Endometrial microvascular endothelial cells (primary cell): ENCODE data around the gene IQCE. TPM values are rescaled to one million over a fixed set of nuclear protein-coding genes. Genes with fewer than 3 reads are reported as not detected.

Experiments used
- in situ Hi-C: cut with HindIII; loops from 2 replicates; pipeline ENCODE4 v1.10.0; 2017; ENCODE audit warnings: low sequenced_read_pairs, low pct_unique_long_range_greater_than_20kb; ENCODE audit errors: inconsistent ontology term
- total RNA-seq: library from RNA; depleted of rRNA; stranded (reverse); fragments of >200 nt; gene quantifications from one replicate; pipeline ENCODE4 v1.2.3, GENCODE V29; 2015; ENCODE audit errors: inconsistent ontology term

IQCE gene
- total RNA-seq = 17.4 TPM

GRCh38 chr7:2558629-2559282 is at the start of gene IQCE:
Gene IQCE (plus strand): TSS chr7:2558979. CDS start chr7:2559182, 203 bp downstream.
- in situ Hi-C loops = no loop called here

DNA sequence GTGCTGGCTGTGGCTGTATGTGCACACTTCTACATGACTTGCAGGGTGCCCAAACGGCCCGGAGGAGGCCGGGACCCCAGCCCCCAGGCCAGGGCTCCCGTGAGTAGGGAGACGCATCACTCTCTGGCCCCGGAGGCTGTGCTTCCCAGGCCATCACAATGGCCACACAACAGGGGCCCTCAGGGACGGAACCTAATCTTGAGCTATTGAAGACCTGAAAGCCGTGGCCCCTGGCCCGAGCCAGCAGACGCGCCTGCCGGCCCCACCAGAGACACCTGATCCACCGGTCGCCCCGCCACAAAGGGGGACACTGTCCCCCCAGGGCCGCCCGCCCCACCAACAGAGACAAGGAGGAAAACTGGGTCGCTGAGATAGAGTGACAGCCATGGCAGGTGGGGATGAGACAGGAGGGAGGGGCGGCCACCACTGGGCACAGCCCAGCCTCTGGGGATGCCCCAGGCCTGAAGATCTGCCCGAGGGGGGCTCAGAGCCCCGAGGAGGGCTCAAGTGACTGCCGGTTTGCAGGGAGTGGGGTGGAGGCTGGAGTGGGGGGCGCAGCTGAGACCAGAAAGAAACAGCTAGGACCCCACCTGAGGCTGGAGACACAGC is 49.4 kb upstream of the IQCE start:
- in situ Hi-C loops = no loop called here

DNA sequence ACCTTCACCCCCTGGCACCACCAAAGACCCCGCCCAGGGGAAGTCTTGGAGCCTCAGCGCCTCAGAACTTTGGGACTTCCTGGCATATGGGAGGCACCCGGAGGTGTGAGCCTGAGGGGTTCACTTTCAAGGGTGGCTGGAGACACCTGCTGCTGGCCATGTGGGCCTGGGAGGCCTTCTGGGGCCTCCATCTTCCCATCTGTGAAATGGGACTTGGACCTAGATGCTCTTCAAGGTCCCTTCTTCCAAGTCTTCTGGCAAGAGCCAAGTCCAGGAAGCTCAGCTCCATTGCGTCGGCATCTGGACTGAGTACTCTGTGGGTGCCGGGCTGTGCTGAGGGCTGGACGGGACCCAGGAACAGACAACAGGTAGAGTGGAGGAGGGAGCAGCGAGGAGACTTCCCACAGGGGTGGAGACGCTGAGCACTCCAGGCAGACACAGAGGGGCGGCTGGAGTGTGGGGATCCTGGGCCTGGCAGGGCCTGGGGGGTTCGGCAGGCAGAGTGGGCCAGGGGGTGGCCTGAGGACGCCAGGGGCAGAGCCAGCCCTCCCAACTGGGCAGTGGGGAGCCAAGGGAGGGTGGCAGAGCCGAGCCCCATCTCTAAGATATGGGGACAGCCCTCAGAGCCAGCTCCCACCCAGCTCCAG is 48.5 kb upstream of the IQCE start:
- in situ Hi-C loops = no loop called here

DNA sequence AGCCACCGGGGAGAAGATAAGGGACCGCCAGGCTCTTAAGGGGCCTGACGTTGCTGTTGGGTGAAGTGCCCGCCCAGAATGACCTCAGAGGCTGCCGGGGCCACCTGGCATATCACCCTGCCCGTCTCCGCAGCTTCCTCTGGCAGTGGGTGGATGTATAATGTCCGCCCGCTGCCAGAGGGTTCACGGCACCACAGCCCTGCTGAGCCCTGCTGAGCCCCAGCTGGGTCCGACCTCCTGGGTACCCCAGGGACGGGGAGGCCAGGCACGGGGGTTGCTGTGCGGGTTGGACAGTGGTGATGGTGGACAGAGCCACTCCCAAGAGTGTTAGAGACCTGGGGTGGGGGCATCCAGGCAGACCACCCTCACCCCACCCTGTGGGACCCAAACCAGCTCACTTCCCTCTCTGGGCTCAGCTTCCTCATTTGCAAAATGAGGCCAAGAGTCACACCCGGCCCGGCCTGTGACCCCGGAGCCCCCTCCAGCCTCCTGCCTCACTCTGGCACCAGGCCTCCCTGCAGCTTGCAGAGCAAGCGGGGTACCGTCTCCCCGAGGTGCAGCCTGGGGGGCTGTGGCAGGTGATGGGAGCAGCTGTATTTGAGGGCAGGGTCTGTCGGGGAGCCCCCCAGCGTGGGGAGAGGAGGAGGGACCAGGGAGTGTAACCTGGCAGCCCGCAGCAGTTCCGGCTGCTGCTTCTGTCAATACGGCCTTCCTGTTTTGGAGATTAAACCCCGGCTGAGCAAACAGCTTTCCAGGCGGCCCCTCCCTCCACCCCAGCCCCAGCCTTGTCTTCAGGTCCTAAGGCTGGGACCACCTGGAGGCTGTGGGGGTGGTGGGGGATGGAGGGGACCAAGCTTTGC is 47.6 kb upstream of the IQCE start:
- in situ Hi-C loops = no loop called here

GRCh38 chr7:2511769-2512168 is 47.0 kb upstream of the IQCE start:
- in situ Hi-C loops = no loop called here

DNA sequence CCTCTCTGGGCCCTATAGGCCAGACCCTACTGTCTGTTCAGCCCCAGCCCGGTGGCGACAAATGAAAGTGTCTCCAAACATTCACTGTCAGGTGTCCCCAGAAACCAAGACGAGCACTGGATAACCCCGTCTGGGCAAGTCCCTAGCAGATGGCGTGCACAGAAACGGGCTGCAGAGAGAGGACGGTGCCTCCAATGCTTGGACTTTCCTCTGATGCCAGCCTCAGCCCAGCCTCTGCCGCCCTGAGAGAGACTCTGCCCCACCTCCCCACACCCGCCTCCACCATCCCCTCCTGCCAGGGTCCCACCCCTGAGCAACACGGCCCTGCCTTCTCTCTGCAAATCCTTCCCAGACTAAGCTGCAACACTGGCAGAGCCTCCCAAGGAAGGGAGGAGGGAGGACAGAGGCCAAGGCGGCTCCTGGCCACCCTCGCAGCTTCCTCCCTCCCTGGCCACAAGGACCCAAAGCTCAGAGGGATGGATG is 46.6 kb upstream of the IQCE start:
- in situ Hi-C loops = no loop called here

- in situ Hi-C loops = no loop called here
These were observed 46.1 kb upstream of the IQCE start for GRCh38 chr7:2512713-2513112.

DNA sequence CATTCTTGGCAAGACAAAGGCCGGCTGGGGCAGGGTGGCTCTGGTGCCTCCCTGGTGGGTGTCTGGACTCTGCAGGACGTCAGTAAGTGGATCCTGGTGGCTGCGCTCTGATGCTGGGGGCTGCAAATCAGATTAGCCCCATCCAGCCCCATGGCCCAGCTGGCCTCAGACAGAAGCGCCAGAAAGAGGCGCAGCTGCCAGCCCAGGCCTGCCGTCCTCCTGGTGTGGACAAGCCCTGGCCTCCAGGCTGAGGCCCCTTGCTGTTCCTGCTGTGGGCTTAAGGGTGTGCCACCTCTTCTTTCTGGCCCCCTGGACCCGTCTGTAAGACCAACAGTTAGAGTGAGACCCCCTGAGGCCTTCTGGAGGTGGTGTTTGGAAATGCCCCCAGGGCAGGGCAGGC is 45.1 kb upstream of the IQCE start:
- in situ Hi-C loops = no loop called here

- in situ Hi-C loops = no loop called here
These were observed 44.0 kb upstream of the IQCE start for GRCh38 chr7:2514473-2515423.

DNA sequence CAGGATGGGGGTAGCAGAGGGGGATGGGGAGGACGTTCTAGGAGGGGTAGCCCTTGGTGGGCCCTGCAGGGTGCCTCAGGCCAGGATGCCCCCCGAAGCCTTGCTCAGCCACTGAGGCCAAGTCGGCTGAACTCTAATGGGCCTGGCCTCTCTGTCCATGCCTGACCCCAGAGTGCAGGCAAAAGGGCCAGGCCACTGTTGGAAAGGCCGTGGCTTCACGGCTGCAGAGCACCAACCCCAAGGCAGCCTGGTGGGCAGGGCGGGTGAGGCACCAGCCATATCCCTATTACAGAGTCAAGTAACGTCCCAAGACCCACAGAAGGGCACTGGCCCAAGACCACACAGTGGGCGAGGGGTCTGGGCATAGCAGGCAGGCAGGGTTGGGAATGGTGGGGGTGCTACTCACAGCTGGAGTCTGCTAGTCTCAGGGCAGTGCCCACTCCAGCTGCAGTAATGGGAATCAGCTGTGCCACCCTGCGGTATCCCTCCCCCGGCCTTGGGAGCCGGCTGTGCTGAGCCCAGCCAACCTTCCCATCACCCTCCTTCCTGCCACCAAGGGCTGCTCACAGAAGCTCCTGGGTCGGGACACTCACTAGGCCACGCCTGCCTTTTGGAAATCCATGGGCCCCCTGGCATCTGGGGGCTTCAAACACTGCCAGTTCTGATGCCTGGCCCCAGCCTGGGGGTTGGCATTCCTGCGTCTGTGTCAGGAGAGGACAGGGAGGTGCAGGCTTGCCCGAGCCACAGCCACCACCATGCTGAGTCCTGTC is 43.2 kb upstream of the IQCE start:
- in situ Hi-C loops = no loop called here

DNA sequence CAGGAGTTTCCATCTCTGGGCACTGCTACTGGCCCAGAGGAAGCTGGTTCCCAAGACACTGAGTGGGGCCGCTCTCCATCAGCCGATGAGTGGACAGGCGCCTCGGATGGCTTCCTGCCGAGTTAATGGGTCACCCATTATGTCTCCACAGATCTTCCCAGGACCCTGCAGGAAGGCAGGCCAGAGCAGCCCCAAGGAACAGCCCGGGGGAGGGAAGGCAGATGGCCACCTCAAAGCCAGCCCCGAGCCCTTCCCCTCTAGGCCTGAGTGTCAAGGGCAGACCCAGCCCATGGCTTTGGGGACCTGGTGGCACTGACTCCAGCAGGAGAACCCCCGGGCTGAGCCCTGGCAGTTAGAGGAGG is 42.6 kb upstream of the IQCE start:
- in situ Hi-C loops = no loop called here

GRCh38 chr7:2517026-2517425 is 41.8 kb upstream of the IQCE start:
- in situ Hi-C loops = no loop called here

GRCh38 chr7:2517678-2518507 is 40.9 kb upstream of the IQCE start:
- in situ Hi-C loops = no loop called here

DNA sequence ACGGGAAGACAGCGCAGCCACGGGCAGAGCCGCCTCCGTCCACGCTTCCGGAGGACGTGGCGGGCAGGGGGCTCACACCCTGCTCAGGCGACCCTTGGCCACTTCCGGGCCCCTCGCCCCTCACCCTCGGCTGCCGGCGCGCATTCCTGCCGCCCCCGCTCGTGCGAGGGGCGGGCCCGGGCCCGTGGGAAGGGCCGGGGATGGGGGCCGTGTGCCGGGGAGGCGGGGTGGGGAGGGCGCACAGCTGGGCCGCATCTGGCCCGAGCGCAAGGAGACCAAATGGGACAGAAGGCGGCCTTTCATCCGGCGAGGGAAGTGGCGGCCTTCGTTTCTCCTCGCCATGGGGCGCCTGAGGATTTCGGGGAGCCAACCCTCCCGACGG is 40.1 kb upstream of the IQCE start:
- in situ Hi-C loops = no loop called here

DNA sequence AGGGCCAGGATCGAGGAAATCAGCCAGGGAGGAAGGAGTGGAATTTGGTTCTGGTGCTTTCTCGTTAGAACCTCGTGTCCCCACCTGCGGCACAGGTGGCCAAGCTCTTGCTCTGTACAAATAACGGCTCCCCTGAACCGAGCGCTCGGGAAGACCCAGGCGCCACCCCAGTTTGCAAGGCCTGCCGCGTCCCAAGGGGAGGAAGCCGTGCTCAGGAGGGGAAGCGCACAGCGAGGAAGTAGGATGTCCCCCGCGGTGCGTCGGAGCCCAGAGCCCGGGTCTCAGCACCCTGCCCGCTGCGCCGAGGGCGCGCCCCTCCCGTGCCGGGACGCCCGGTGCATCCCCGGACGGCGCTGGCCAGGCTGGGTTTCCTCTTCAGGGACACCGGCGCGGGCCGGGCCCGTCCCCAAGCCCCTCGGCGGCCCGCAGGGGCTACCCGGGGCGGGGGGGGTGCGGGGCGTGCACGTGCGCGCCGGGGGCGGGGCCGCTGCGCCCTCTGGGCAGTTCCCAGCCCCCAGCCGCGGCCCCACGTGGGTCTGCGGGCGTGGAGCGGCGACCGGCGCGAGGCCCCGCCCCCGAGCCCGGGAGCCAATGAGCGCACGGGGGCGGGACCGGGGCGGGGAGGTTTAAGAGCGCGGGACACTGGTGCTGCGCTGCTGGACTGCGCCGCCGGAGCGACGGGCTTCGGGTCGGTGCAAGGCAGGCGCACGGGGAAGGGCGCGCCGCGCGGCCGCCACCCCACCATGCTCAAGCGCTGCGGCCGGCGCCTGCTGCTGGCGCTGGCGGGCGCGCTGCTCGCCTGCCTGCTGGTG is 39.5 kb upstream of the IQCE start, which contains the start of gene LFNG:
LFNG (plus strand) TSS at position 656 of the 812 bp plus-strand sequence; CDS start at position 744, 88 bp downstream.
- in situ Hi-C loops = no loop called here

DNA sequence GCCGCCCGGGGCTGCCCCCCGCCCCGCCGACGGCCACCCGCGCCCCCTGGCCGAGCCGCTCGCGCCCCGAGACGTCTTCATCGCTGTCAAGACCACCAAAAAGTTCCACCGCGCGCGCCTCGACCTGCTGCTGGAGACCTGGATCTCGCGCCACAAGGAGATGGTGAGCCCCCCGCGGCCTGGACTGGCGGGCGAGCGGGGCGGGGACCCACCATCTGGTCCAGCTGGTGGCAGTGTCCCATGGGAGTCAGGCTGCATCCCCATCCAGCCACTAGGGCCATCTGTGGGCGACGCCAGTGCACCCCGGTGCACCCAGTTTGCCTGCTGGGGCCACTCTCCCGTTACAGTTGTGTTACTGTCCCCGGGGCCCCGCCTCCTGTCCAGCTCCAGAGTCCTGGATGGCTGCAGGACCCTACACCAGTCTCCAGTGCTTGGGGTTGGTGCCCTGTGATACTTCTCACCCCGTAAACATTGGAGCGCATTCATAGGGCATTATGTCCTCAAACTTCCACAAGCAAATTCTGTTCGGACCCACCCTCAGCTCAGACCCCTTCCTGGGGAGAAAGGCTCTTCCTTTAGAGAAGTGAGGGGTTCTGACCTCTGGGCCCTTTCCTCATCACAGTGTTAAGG is 38.5 kb upstream of the IQCE start:
- in situ Hi-C loops = no loop called here
